GM19351 (cell line): ENCODE measurements around the gene NALF2.

Experiments
- ATAC-seq: cut with Tn5 transposase; IDR thresholded peaks from one replicate; pipeline ENCODE4 v1.9.1; 2021; ENCODE audit warnings: mild to moderate bottlenecking, moderate library complexity; ENCODE audit not compliant: unreplicated experiment

Gene NALF2

GRCh38 chrX:69524781-69525363 is 20.7 kb downstream of the NALF2 start:
- no peak for ATAC-seq

- ATAC-seq: no peak
Measured at GRCh38 chrX:69530306-69530705, 26.2 kb downstream of the NALF2 start.

GRCh38 chrX:69531031-69531755 is 27.1 kb downstream of the NALF2 start:
- ATAC-seq: no peak

- no peak for ATAC-seq
Measured at GRCh38 chrX:69535661-69536060, 31.5 kb downstream of the NALF2 start.

- ATAC-seq: peak; percentile 93
Measured at GRCh38 chrX:69538321-69538876, 34.3 kb downstream of the NALF2 start.

- ATAC-seq: peak; percentile 43
Measured at GRCh38 chrX:69539437-69539836, 35.3 kb downstream of the NALF2 start.

GRCh38 chrX:69541956-69542355 is 37.8 kb downstream of the NALF2 start:
- no peak for ATAC-seq

GRCh38 chrX:69543572-69543971 is 39.4 kb downstream of the NALF2 start:
- no peak for ATAC-seq

GRCh38 chrX:69546417-69546816 is 42.3 kb downstream of the NALF2 start:
- ATAC-seq: no peak

GRCh38 chrX:69546978-69547377 is 42.9 kb downstream of the NALF2 start:
- ATAC-seq: no peak

- ATAC-seq: no peak
Measured at GRCh38 chrX:69551421-69552009, 47.4 kb downstream of the NALF2 start.

GRCh38 chrX:69552512-69552911 is 48.4 kb downstream of the NALF2 start:
- ATAC-seq: no peak
